Endothelial cell of umbilical vein (primary cell): ENCODE measurements around the gene DHDH. TPM values are rescaled to one million over a fixed set of nuclear protein-coding genes. Genes with fewer than 3 reads are reported as not detected.

Experiments used
- BruUV-seq: library from RNA; stranded (reverse); fragments of 400-500 nt; replicated peaks from 2 replicates; lab custom pipeline; 2021; lab: Mats Ljungman, UMichigan
- CTCF ChIA-PET: fragments of 300-600, 350-600 bp; sonication (Branson Sonifier 250); formaldehyde crosslinking; loops from one replicate; lab custom pipeline; 2021; ENCODE audit warnings: antibody characterized with exemption, inconsistent platforms; lab: Charles Lee
- POLR2A ChIA-PET: fragments of 300-600, 350-600 bp; sonication (Branson Sonifier 250); formaldehyde crosslinking; loops from one replicate; lab custom pipeline; 2021; ENCODE audit warnings: antibody characterized with exemption, inconsistent platforms; lab: Charles Lee
- DNase-seq: peaks from one replicate; pipeline ENCODE4 v3.0.0-alpha.2; 2011; ENCODE audit warnings: low read depth, low spot score
- FAIRE-seq: peaks from 2 replicates; lab custom pipeline; 2011; peaks lifted over from hg19 to GRCh38; lab: Jason Lieb, UNC
- H2AFZ ChIP-seq: 2 replicates; pipeline ENCODE4 v1.6.0; 2012; ENCODE audit warnings: low read depth, low read length, control low read depth, inconsistent platforms
- H3K27ac ChIP-seq: 2 replicates; pipeline ENCODE4 v1.5.1; 2011; ENCODE audit warnings: low read depth, mild to moderate bottlenecking, control low read depth, low read length, moderate library complexity; ENCODE audit not compliant: insufficient read depth
- H3K27me3 ChIP-seq, 2 experiments: 2 replicates each; pipeline versions ENCODE4 v1.6.0 to v1.6.1; 2011; ENCODE audit warnings: low read length in 2 of 2, mixed read lengths in 1 of 2; ENCODE audit not compliant: control insufficient read depth in 2 of 2, insufficient read depth in 2 of 2
- H3K36me3 ChIP-seq, 2 experiments: 2 replicates in 1 of 2; 3 replicates in 1 of 2; pipeline ENCODE4 v1.5.1; 2011; ENCODE audit warnings: low read length in 2 of 2, mild to moderate bottlenecking in 1 of 2, moderate library complexity in 1 of 2; ENCODE audit not compliant: control insufficient read depth in 2 of 2, insufficient read depth in 2 of 2; ENCODE audit errors: extremely low read depth in 1 of 2
- H3K4me1 ChIP-seq: 3 replicates; pipeline ENCODE4 v1.5.1; 2011; ENCODE audit warnings: mild to moderate bottlenecking, low read length; ENCODE audit not compliant: control insufficient read depth, insufficient read depth; ENCODE audit errors: extremely low read depth
- H3K4me2 ChIP-seq: 2 replicates; pipeline ENCODE4 v1.6.1; 2011; ENCODE audit warnings: low read length, control low read depth, mixed read lengths; ENCODE audit not compliant: insufficient read depth
- H3K4me3 ChIP-seq, 3 experiments: fragments of 200-600 bp in 1 of 3; sonication (generic), shearing (Covaris generic) in 1 of 3; replicated peaks in 1 of 3; 2 replicates each; pipeline ENCODE4 v1.5.1; 2011 to 2016; ENCODE audit warnings: control low read depth in 3 of 3, low read length in 3 of 3, mild to moderate bottlenecking in 2 of 3, inconsistent platforms in 1 of 3, low read depth in 1 of 3, moderate library complexity in 1 of 3; ENCODE audit not compliant: insufficient read depth in 1 of 3
- H3K79me2 ChIP-seq: 2 replicates; pipeline ENCODE4 v1.6.0; 2012; ENCODE audit warnings: low read length, inconsistent platforms; ENCODE audit not compliant: control insufficient read depth, insufficient read depth
- H3K9ac ChIP-seq: replicated peaks from 2 replicates; pipeline ENCODE3; 2011; ENCODE audit warnings: low read length, control low read depth; ENCODE audit not compliant: insufficient read depth; ENCODE audit errors: extremely low read depth
- H3K9me1 ChIP-seq: replicated peaks from 3 replicates; pipeline ENCODE4 v1.6.0; 2011; ENCODE audit warnings: mild to moderate bottlenecking, low read length; ENCODE audit not compliant: control insufficient read depth, insufficient read depth; ENCODE audit errors: extremely low read depth
- H3K9me3 ChIP-seq: replicated peaks from 2 replicates; pipeline ENCODE4 v1.5.1; 2012; ENCODE audit warnings: low read length, inconsistent platforms; ENCODE audit not compliant: control insufficient read depth, insufficient read depth
- H4K20me1 ChIP-seq: replicated peaks from 2 replicates; pipeline ENCODE3; 2011; ENCODE audit warnings: mild to moderate bottlenecking, low read length; ENCODE audit not compliant: control insufficient read depth, insufficient read depth; ENCODE audit errors: extremely low read depth
- EZH2 ChIP-seq: IDR thresholded peaks from 2 replicates; pipeline ENCODE4 v1.6.1; 2012; ENCODE audit warnings: borderline replicate concordance, low read depth, mild to moderate bottlenecking, moderate library complexity, low read length, inconsistent platforms; ENCODE audit not compliant: severe bottlenecking
- FOS ChIP-seq: IDR thresholded peaks from 2 replicates; pipeline ENCODE4 v1.6.1; 2011; ENCODE audit warnings: mild to moderate bottlenecking, low read length, moderate library complexity, borderline replicate concordance; ENCODE audit not compliant: insufficient read depth
- GATA2 ChIP-seq: IDR thresholded peaks from 2 replicates; pipeline ENCODE4 v1.7.0; 2011; ENCODE audit warnings: low read depth, mild to moderate bottlenecking, moderate library complexity, mixed read lengths, low read length; ENCODE audit not compliant: insufficient read length, insufficient read depth
- JUN ChIP-seq: IDR thresholded peaks from 2 replicates; pipeline ENCODE4 v1.6.1; 2011; ENCODE audit warnings: borderline replicate concordance, low read depth; ENCODE audit not compliant: insufficient read length, insufficient read depth
- MYC ChIP-seq: IDR thresholded peaks from one replicate; pipeline ENCODE4 v1.6.1; 2011; ENCODE audit warnings: mild to moderate bottlenecking, low read depth, low read length
- POLR2A ChIP-seq: IDR thresholded peaks from 2 replicates; pipeline ENCODE4 v1.6.1; 2012; ENCODE audit warnings: low read depth, mild to moderate bottlenecking, control low read depth, low read length
- POLR2AphosphoS5 ChIP-seq: IDR thresholded peaks from 2 replicates; pipeline ENCODE4 v1.6.1; 2012; ENCODE audit warnings: low read depth, mild to moderate bottlenecking, control low read depth, low read length, moderate library complexity; ENCODE audit not compliant: insufficient read depth
- dilution Hi-C: fragments of 300-500 bp; cut with MboI; formaldehyde crosslinking; loops from one replicate; pipeline ENCODE4 v1.15.0; 2019; ENCODE audit warnings: low sequenced_read_pairs; ENCODE audit not compliant: extremely low pct_ligation_motif_present
- intact Hi-C: fragments of 100-400 bp; cut with micrococcal nuclease; formaldehyde crosslinking; loops from one replicate; pipeline ENCODE4 v1.10.0; 2022
- polyA plus RNA-seq, 4 experiments: library from polyadenylated mRNA; depleted of rRNA in 3 of 4; stranded (reverse) in 3 of 4; unstranded in 1 of 4; fragments of >200 nt; gene quantifications; 2 replicates each; pipeline versions ENCODE4 v1.2.1 to v1.2.3, GENCODE V29; 2011 to 2012; ENCODE audit warnings: missing spikeins in 1 of 4
- total RNA-seq: library from RNA; stranded (reverse); gene quantifications from 2 replicates; pipeline ENCODE4 v1.2.3, GENCODE V29; 2021
- TF ChIP-seq, protein P1 (sequence below): IDR thresholded peaks from 2 replicates; pipeline ENCODE4 v1.6.1; 2011; ENCODE audit not compliant: insufficient read depth, insufficient read length
- TF ChIP-seq, protein P2 (sequence below), 2 donors: IDR thresholded peaks; 1 replicate in 1 of 2; 2 replicates in 1 of 2; pipeline ENCODE4 v1.5.1; 2011; ENCODE audit warnings: low read length in 2 of 2, mild to moderate bottlenecking in 2 of 2, moderate library complexity in 2 of 2, control low read depth in 1 of 2, inconsistent platforms in 1 of 2, low read depth in 1 of 2; ENCODE audit not compliant: insufficient read depth in 1 of 2; ENCODE audit errors: extremely low read depth in 1 of 2

DHDH gene
- total and polyA plus RNA-seq, 2 donors (not counting 3 experiments of a cell fraction or from before 2014, with no cell fraction given) = not detected

DNA sequence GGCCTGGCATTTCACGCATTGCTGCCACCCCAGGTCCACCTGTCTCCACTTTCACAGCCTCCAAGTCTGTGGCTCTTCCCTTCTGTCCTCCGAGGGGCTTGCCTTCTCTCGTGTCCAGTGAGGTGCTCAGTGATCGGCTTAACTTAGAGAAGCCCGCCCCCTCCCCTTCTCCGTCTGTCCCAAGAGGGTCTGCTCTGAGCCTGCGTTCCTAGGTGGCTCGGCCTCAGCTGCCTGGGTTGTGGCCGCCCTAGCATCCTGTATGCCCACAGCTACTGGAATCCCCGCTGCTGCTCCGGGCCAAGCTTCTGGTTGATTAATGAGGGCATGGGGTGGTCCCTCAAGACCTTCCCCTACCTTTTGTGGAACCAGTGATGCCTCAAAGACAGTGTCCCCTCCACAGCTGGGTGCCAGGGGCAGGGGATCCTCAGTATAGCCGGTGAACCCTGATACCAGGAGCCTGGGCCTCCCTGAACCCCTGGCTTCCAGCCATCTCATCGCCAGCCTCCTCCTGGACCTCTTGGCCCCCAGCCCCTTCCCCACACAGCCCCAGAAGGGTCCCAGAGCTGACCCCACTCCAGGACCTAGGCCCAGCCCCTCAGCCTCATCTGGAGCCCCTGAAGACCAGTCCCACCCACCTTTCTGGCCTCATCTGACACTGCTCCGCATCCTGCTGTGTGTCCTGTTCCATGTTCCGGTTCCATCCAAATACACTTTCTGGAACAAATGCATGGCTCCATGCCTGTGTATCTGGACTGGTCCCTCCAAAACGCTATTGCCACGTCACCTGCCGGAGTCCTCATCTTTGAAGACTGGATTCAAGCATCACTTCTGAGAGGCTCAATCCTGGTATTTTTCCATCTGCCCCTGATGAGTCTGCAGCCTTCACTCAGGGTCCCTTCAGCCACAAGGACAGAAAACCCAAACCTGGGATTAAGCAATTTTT is 10.7 kb upstream of the DHDH start:
- H3K4me3 ChIP-seq = no peak overlapping the region
- dilution Hi-C loops = no loop called here
- H3K9me3 ChIP-seq = no peaks in the 10 kb centered on the region
- CTCF ChIA-PET = no interaction called here
- no peak overlapping the region for H3K9ac ChIP-seq
- DNase-seq (no peak), FAIRE-seq (no peak)
- TSS peak; percentile 85 for BruUV-seq
- H3K79me2 ChIP-seq = no peaks in the 10 kb centered on the region
- H3K9me1 ChIP-seq = no peaks in the 10 kb centered on the region
- H3K27ac ChIP-seq = no peak overlapping the region
- TF ChIP-seq EZH2 (no peak), FOS (no peak), GATA2 (no peak), MYC (no peak), POLR2A (no peak), POLR2AphosphoS5 (no peak), JUN (no peak)
- TF ChIP-seq, protein P1, sequence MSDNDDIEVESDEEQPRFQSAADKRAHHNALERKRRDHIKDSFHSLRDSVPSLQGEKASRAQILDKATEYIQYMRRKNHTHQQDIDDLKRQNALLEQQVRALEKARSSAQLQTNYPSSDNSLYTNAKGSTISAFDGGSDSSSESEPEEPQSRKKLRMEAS = no peak
- TF ChIP-seq, protein P2, sequence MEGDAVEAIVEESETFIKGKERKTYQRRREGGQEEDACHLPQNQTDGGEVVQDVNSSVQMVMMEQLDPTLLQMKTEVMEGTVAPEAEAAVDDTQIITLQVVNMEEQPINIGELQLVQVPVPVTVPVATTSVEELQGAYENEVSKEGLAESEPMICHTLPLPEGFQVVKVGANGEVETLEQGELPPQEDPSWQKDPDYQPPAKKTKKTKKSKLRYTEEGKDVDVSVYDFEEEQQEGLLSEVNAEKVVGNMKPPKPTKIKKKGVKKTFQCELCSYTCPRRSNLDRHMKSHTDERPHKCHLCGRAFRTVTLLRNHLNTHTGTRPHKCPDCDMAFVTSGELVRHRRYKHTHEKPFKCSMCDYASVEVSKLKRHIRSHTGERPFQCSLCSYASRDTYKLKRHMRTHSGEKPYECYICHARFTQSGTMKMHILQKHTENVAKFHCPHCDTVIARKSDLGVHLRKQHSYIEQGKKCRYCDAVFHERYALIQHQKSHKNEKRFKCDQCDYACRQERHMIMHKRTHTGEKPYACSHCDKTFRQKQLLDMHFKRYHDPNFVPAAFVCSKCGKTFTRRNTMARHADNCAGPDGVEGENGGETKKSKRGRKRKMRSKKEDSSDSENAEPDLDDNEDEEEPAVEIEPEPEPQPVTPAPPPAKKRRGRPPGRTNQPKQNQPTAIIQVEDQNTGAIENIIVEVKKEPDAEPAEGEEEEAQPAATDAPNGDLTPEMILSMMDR (IDR thresholded peaks at IDR 0.05; ENCODE audit: extremely low read depth in 1 of 2, insufficient read depth in 1 of 2, low read depth in 1 of 2, low read length in 2 of 2) = no peak
- no peaks in the 10 kb centered on the region for H4K20me1 ChIP-seq
- no peak overlapping the region for H2AFZ ChIP-seq
- H3K4me2 ChIP-seq = no peak overlapping the region
- no peaks in the 10 kb centered on the region for H3K27me3 ChIP-seq
- intact Hi-C loops = no loop called here
- H3K4me1 ChIP-seq = peaks cover 2% of the 10 kb centered on the region
- POLR2A ChIA-PET = no interaction called here
- H3K36me3 ChIP-seq = peaks cover 2 to 31% of the 10 kb centered on the region in 2 experiments
